GM21619 (cell line): ENCODE measurements around the gene TNRC6B.

ENCODE experiments used
- ATAC-seq: cut with Tn5 transposase; IDR thresholded peaks from one replicate; pipeline ENCODE4 v1.9.1; 2021; ENCODE audit not compliant: unreplicated experiment

TNRC6B gene

DNA sequence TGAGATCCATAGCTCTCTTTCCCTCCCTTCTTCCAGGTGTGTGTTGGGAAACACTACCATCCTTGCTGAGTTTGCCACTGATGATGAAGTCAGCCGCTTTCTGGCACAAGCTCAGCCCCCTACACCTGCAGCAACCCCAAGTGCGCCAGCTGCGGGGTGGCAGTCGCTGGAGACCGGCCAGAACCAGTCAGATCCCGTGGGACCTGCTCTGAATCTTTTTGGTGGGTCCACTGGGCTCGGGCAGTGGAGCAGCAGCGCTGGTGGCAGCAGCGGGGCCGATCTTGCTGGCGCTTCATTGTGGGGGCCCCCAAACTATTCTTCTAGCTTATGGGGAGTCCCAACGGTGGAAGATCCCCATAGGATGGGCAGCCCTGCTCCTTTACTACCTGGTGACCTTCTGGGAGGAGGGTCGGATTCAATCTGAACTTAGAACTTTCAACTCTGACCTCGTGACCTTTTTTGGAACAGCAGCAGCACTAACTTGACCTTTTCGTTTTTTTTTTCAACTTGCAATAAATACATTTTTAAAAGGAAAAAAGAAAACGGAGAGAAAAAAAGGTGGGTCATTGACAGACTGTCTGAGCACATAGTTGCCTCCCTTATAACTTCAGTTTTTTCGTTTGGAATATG is 145.2 kb downstream of the TNRC6B start:
- ATAC-seq: no peak

DNA sequence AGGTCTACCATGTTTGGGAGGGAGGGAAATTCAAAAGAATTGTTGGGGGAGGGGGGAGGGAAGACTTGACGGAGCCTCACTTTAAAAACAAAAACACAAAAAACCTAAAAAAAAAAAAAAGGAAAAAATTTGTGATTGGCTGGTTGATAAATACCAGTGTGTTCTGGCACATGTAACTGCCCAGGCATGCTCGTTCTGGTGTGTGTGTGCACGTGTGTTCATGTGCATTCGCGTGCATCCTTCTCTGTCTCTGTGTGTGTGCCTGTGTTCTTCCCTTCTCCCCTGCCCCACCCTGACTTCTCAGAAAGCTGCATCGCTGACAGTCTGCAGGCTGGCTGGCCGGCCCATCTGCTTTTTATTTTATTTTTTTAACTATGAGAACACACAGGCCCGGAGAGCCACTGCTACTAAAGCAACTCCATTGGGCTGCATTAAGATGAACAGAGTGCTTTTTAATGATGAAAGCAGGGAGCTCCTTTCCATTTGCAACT is 146.0 kb downstream of the TNRC6B start:
- no peak for ATAC-seq

DNA sequence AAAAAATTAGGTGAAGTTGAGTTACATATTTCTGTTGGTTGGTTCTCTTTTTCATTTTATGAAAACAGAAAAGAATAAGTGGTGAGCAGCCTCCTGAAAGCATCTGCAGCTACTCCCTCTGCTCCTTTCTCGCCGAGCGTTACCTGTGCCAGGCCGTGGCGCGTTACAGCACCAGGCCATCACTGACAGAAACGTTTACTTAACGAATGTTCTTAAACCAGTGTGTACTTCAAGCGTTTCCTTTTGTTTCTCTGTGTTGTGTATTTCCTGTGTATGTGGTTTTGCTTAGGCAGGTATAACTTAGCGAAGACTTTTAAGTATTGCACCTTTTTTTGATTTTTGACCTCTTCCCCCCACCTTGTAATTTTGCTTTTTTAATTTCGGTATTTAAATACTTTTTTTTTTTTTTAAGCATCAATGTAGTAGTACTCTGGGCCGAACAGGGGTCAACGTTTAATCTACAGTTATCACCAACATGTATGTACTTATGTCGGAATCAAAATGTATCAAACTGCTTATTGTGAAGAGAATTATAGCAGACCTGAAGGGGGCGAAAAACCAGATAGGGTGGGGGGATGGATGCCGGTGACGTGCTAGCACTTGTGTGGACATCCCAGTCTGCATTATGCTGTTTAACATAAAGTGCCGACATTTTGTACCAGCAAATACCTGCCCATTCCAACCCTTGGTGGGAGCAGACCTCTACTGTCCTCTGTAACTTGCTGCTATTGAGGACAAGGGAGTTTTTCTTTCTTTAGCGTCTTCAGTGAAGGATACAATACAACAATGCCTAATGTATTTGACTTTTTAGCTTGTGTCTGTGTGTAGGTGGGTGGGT is 147.0 kb downstream of the TNRC6B start:
- ATAC-seq: no peak

- ATAC-seq: no peak
Measured at GRCh38 chr22:40325315-40325714, 147.6 kb downstream of the TNRC6B start.

GRCh38 chr22:40326905-40327735 is 149.4 kb downstream of the TNRC6B start:
- ATAC-seq: no peak

- ATAC-seq: no peak
Measured at GRCh38 chr22:40328546-40329456, 151.1 kb downstream of the TNRC6B start.

GRCh38 chr22:40329466-40329865 is 151.7 kb downstream of the TNRC6B start:
- ATAC-seq: no peak

- no peak for ATAC-seq
Measured at GRCh38 chr22:40330086-40330485, 152.4 kb downstream of the TNRC6B start.

- no peak for ATAC-seq
Measured at GRCh38 chr22:40330615-40331014, 152.9 kb downstream of the TNRC6B start.

- no peak for ATAC-seq
Measured at GRCh38 chr22:40331706-40332105, 154.0 kb downstream of the TNRC6B start.

DNA sequence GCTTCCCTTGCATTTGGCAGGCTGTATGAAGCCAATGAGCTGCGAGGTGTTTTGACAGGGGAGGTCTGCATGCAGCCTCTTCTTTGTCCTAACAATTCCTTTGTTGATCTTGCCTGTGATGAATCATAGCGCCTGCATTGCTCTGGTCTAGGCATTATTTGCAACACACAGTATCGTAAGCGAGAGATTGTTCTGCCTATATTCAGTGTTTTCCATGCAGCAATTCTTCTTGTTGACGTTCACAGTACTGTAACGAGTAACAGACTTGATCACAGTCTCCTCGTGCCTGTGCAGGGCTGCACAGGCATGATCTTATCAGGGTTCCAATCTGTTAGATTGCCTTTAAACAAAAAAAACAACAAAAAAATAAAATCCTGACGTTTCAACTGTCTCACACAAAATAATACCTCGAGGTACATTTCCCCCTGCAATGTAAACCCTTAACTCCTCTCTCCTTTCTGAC is 154.6 kb downstream of the TNRC6B start:
- ATAC-seq: no peak

GRCh38 chr22:40334060-40334459 is 156.3 kb downstream of the TNRC6B start:
- ATAC-seq: no peak

DNA sequence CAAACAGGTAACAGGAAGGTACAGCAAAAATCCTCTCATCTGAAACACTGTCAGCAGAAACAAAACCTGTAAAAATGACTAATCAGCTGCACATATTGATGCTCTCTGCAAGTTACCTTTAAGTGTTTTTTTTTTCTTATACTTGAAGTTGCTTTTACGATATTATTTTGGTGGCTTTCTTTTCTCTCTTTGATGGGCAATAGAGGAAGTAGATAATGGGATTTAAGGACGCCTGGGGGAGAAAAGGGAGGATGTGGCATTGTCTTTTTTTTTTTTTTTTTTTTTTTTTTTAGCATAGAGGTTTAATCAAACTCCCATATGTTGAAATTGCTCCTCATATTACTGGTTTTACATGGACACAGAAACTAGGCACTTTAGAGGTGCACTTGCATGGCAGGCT is 157.2 kb downstream of the TNRC6B start:
- ATAC-seq: no peak

DNA sequence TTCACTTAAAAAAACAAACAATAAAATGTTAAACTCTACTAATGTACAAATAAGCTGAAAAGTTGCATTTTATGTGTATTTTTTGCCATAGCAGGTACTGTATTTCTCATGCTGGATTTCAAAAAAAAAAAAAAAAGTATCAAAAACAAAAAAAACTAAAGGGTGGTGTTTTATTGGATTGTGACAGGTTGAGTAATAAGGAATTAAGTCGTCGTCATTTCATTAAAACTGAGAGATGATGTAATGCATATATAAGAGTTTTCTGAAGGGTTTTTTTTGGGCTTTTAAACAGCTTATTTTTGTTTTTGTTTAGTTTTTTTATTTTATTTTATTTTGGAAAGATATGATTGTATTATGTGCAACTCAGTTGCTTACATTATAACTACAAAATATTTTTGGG is 157.6 kb downstream of the TNRC6B start:
- ATAC-seq: no peak

- no peak for ATAC-seq
Measured at GRCh38 chr22:40340044-40340443, 162.3 kb downstream of the TNRC6B start.

- no peak for ATAC-seq
Measured at GRCh38 chr22:40341604-40342003, 163.9 kb downstream of the TNRC6B start.

DNA sequence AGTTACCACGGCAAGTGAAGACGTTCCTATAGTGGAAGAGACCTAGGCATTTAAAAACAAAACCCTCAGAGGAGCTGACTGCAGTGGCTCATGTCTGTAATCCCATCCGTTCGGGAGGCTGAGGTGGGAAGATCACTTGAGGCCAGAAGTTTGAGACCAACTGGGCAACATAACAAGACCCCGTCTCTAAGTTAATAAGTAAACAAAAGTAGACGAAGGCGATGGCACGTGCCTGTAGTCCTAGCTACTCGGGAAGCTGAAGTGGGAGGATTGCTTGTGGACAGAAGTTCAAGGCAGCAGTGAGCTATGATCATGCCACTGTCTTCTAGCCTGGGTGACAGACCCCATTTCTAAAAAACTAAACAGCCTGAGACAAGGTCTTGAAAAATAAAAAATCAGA is 164.8 kb downstream of the TNRC6B start:
- no peak for ATAC-seq

GRCh38 chr22:40345271-40345670 is 167.5 kb downstream of the TNRC6B start:
- ATAC-seq: no peak

DNA sequence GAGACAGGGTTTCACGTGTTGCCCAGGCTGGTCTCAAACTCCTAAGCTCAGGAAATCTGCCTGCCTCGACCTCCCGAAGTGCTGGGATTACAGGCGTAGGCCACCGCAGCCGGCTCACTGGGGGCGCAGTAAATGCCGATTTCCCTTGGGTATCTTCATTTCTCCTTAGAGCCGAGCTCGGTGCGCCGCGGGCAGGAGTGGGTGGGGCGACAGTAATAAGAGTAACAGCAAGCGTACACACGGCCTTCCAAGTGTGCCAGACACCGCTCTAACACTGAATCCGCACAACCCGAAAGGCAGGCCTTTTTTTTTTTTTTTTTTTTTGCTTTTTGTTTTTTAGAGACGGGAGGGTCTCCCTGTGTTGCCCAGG is 168.1 kb downstream of the TNRC6B start:
- peak; percentile 16 for ATAC-seq
